Measurements from ENCODE around the gene NCOA7.

NCOA7 gene

GRCh38 chr6:125795301-125795700 lies 4.5 kb downstream of the NCOA7 start:
- H3K4me3 ChIP-seq (ENCODE audit: low read length): no peak overlapping the region
- no peak overlapping the region for H3K4me2 ChIP-seq (ENCODE audit: low read depth, low read length)
- H3K9me3 ChIP-seq (replicated peaks; ENCODE audit: insufficient read depth, low read length): no peaks in the 10 kb centered on the region
- H2AFZ ChIP-seq (ENCODE audit: low read length): no peak overlapping the region
- H4K20me1 ChIP-seq (ENCODE audit: insufficient read depth, low read length): no peaks in the 10 kb centered on the region
- DNase-seq: no peak
- H3K4me1 ChIP-seq (ENCODE audit: low read length): peaks cover 31% of the 10 kb centered on the region
- H3F3A ChIP-seq (ENCODE audit: insufficient read depth, low read length): peaks cover 9% of the 10 kb centered on the region; the same call in 1 of the 2 replicates
- no peak overlapping the region for H3K27ac ChIP-seq (ENCODE audit: low read length)
- H3K79me2 ChIP-seq (ENCODE audit: low read length): 0 out of 2 replicates have a peak, but pooled peaks cover 9% of the 10 kb centered on the region
- H3K9ac ChIP-seq (ENCODE audit: low read length): no peak overlapping the region
- no peaks in the 10 kb centered on the region for H3K27me3 ChIP-seq (replicated peaks; ENCODE audit: insufficient read depth, low read length)
- TF ChIP-seq EZH2phosphoT487 (IDR thresholded peaks at IDR 0.05; ENCODE audit: low read length) (no peak), EZH2 (optimal IDR thresholded peaks at IDR 0.05; ENCODE audit: low read depth, low read length) (no peak)
- TF ChIP-seq, protein P1, sequence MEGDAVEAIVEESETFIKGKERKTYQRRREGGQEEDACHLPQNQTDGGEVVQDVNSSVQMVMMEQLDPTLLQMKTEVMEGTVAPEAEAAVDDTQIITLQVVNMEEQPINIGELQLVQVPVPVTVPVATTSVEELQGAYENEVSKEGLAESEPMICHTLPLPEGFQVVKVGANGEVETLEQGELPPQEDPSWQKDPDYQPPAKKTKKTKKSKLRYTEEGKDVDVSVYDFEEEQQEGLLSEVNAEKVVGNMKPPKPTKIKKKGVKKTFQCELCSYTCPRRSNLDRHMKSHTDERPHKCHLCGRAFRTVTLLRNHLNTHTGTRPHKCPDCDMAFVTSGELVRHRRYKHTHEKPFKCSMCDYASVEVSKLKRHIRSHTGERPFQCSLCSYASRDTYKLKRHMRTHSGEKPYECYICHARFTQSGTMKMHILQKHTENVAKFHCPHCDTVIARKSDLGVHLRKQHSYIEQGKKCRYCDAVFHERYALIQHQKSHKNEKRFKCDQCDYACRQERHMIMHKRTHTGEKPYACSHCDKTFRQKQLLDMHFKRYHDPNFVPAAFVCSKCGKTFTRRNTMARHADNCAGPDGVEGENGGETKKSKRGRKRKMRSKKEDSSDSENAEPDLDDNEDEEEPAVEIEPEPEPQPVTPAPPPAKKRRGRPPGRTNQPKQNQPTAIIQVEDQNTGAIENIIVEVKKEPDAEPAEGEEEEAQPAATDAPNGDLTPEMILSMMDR (IDR thresholded peaks at IDR 0.05; ENCODE audit: low read length): no peak
- H3K9me2 ChIP-seq (replicated peaks; ENCODE audit: insufficient read depth, low read length): no peaks in the 10 kb centered on the region
- no peaks in the 10 kb centered on the region for H3K36me3 ChIP-seq (replicated peaks; ENCODE audit: insufficient read depth, low read length)

GRCh38 chr6:125797120-125797885 lies 6.5 kb downstream of the NCOA7 start:
- Histone ChIP-seq H3K27ac (ENCODE audit: low read length) (no peak overlapping the region), H3K9ac (ENCODE audit: low read length) (no peak overlapping the region), H3K9me3 (replicated peaks; ENCODE audit: insufficient read depth, low read length) (no peaks in the 10 kb centered on the region), H3K36me3 (replicated peaks; ENCODE audit: insufficient read depth, low read length) (no peaks in the 10 kb centered on the region), H3K27me3 (replicated peaks; ENCODE audit: insufficient read depth, low read length) (no peaks in the 10 kb centered on the region), H3K79me2 (ENCODE audit: low read length) (0 out of 2 replicates have a peak, but pooled peaks cover 7% of the 10 kb centered on the region), H3K9me2 (replicated peaks; ENCODE audit: insufficient read depth, low read length) (no peaks in the 10 kb centered on the region), H4K20me1 (ENCODE audit: insufficient read depth, low read length) (no peaks in the 10 kb centered on the region), H3F3A (ENCODE audit: insufficient read depth, low read length) (no peaks in the 10 kb centered on the region), H2AFZ (ENCODE audit: low read length) (no peak overlapping the region), H3K4me1 (ENCODE audit: low read length) (peaks cover 24% of the 10 kb centered on the region), H3K4me2 (ENCODE audit: low read depth, low read length) (peak overlapping the region; percentile 23; the same call in 1 of the 2 replicates), H3K4me3 (ENCODE audit: low read length) (no peak overlapping the region)
- TF ChIP-seq, protein P1 (IDR thresholded peaks at IDR 0.05; ENCODE audit: low read length): no peak
- TF ChIP-seq EZH2 (optimal IDR thresholded peaks at IDR 0.05; ENCODE audit: low read depth, low read length) (no peak), EZH2phosphoT487 (IDR thresholded peaks at IDR 0.05; ENCODE audit: low read length) (no peak)
- no peak for DNase-seq

GRCh38 chr6:125797886-125798444 lies 7.2 kb downstream of the NCOA7 start:
- Histone ChIP-seq H3F3A (ENCODE audit: insufficient read depth, low read length) (no peaks in the 10 kb centered on the region), H3K9me3 (replicated peaks; ENCODE audit: insufficient read depth, low read length) (no peaks in the 10 kb centered on the region), H3K79me2 (ENCODE audit: low read length) (no peaks in the 10 kb centered on the region), H3K4me1 (ENCODE audit: low read length) (peaks cover 28% of the 10 kb centered on the region), H3K9ac (ENCODE audit: low read length) (no peak overlapping the region), H4K20me1 (ENCODE audit: insufficient read depth, low read length) (no peaks in the 10 kb centered on the region), H3K27ac (ENCODE audit: low read length) (no peak overlapping the region), H3K36me3 (replicated peaks; ENCODE audit: insufficient read depth, low read length) (no peaks in the 10 kb centered on the region), H3K4me2 (ENCODE audit: low read depth, low read length) (peak overlapping the region; percentile 23; the same call in 1 of the 2 replicates), H2AFZ (ENCODE audit: low read length) (no peak overlapping the region), H3K4me3 (ENCODE audit: low read length) (no peak overlapping the region), H3K27me3 (replicated peaks; ENCODE audit: insufficient read depth, low read length) (no peaks in the 10 kb centered on the region), H3K9me2 (replicated peaks; ENCODE audit: insufficient read depth, low read length) (no peaks in the 10 kb centered on the region)
- no peak for DNase-seq
- TF ChIP-seq EZH2phosphoT487 (IDR thresholded peaks at IDR 0.05; ENCODE audit: low read length) (no peak), EZH2 (optimal IDR thresholded peaks at IDR 0.05; ENCODE audit: low read depth, low read length) (no peak)
- TF ChIP-seq, protein P1 (IDR thresholded peaks at IDR 0.05; ENCODE audit: low read length): no peak

All from MM.1S (cell line).